ENCODE results near the gene CEACAM19. TPM values are rescaled to one million over a fixed set of nuclear protein-coding genes. Genes with fewer than 3 reads are reported as not detected.

The CEACAM19 gene
- total RNA-seq, 4 donors from 2014 or later, result 0.82 to 5.2 (median 3.5) TPM

GRCh38 chr19:44662691-44663385, 8.4 kb upstream of the CEACAM19 start:
- Histone ChIP-seq H3K4me1 (no peaks in the 10 kb centered on the region), H3K27me3 (no peaks in the 10 kb centered on the region), H3K9me3 (no peaks in the 10 kb centered on the region), H3K4me3 (no peak overlapping the region), H3K27ac (no peak overlapping the region), H3K36me3 (peaks cover 0 to 59% of the 10 kb centered on the region in 2 donors)
- TF ChIP-seq CTCF (IDR thresholded peaks at IDR 0.05) (no peak), POLR2AphosphoS5 (IDR thresholded peaks at IDR 0.05) (no peak), POLR2A (IDR thresholded peaks at IDR 0.05) (no peak), EP300 (IDR thresholded peaks at IDR 0.05) (no peak)
- WGBS, 2 donors (ENCODE audit: low coverage in 1 of 2), result 46 to 57% methylated on average over 4 to 5 of the region's 7 CpGs
- ATAC-seq, result no peak

DNA sequence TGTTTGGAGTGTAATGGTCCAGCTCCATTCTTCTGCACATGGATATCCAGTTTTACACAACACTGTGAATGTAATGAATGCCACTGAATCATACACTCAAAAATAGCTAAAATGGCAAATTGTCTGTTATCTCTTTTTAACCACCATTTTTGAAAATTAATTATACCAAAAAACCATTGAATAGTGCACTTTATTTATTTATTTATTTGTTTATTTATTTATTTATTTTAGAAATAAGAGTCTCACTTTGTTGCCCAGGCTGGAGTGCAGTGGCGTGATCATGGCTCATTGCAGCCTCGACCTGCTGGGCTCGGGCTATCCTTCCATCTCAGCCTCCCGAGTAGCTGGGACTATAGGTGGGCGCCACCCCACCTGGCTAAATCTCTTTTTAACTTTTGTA, 7.3 kb upstream of the CEACAM19 start:
- peaks cover 0 to 48% of the 10 kb centered on the region in 2 donors for H3K36me3 ChIP-seq
- H3K9me3 ChIP-seq, result no peaks in the 10 kb centered on the region
- no peaks in the 10 kb centered on the region for H3K27me3 ChIP-seq
- no peaks in the 10 kb centered on the region for H3K4me1 ChIP-seq
- H3K27ac ChIP-seq, result no peak overlapping the region
- ATAC-seq, result no peak
- no peak overlapping the region for H3K4me3 ChIP-seq
- 93% methylated on average over 5 of the region's 5 CpGs; no CpG with 5 or more reads in 1 of the 2 donors for WGBS, 2 donors (ENCODE audit: low coverage in 1 of 2)
- TF ChIP-seq POLR2A (IDR thresholded peaks at IDR 0.05), result no peak
- TF ChIP-seq CTCF (IDR thresholded peaks at IDR 0.05), result no peak
- no peak for TF ChIP-seq POLR2AphosphoS5 (IDR thresholded peaks at IDR 0.05)
- no peak for TF ChIP-seq EP300 (IDR thresholded peaks at IDR 0.05)

- 90% methylated on average over 10 of the region's 10 CpGs; no CpG with 5 or more reads in 1 of the 2 donors for WGBS, 2 donors (ENCODE audit: low coverage in 1 of 2)
- no peak overlapping the region for H3K27ac ChIP-seq
- H3K36me3 ChIP-seq, result peaks cover 0 to 38% of the 10 kb centered on the region in 2 donors
- H3K27me3 ChIP-seq, result no peaks in the 10 kb centered on the region
- no peaks in the 10 kb centered on the region for H3K9me3 ChIP-seq
- no peaks in the 10 kb centered on the region for H3K4me1 ChIP-seq
- TF ChIP-seq POLR2A (IDR thresholded peaks at IDR 0.05) (no peak), POLR2AphosphoS5 (IDR thresholded peaks at IDR 0.05) (no peak), CTCF (IDR thresholded peaks at IDR 0.05) (no peak), EP300 (IDR thresholded peaks at IDR 0.05) (no peak)
- no peak overlapping the region for H3K4me3 ChIP-seq
- no peak for ATAC-seq
These were observed 6.3 kb upstream of the CEACAM19 start for GRCh38 chr19:44664976-44665375.

DNA sequence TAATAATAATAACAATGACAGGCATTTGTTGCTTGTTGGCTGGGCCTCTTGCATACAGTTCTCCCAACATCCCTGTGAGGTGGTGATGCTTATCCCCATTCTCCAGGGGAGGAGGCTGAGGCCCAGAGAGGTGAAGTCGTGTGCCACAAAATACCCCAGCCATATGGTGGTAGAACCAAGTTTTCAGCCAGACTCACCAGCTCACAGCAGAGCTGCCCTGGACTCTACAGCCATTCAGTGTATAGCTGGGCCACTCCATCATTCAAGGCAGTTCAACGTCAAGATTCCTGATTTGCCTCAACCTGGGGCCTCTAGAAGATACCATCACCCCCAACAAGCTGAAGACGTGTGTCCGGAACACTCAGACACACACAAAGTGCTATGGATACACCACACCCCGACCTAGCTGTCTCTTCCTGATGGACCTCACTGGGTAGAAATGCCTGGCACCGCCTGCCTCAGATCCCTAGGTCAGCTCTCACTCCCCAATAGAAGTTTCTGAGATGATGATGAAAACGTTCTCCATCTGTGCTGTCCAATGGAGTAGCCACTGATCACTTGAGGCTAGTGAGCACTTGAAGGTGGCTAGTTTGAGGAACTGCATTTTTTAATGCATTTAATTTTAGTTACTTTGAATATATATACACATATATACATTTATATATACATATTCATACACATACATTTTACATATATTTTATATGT, 4.3 kb upstream of the CEACAM19 start:
- WGBS, 2 donors (ENCODE audit: low coverage in 1 of 2), result 58 to 76% methylated on average over 2 to 4 of the region's 7 CpGs
- no peaks in the 10 kb centered on the region for H3K27me3 ChIP-seq
- H3K9me3 ChIP-seq, result no peaks in the 10 kb centered on the region
- H3K36me3 ChIP-seq, result peaks cover 0 to 18% of the 10 kb centered on the region in 2 donors
- H3K27ac ChIP-seq, result no peak overlapping the region
- no peak for ATAC-seq
- TF ChIP-seq EP300 (IDR thresholded peaks at IDR 0.05) (no peak), CTCF (IDR thresholded peaks at IDR 0.05) (no peak), POLR2AphosphoS5 (IDR thresholded peaks at IDR 0.05) (no peak), POLR2A (IDR thresholded peaks at IDR 0.05) (no peak)
- H3K4me3 ChIP-seq, result no peak overlapping the region
- no peaks in the 10 kb centered on the region for H3K4me1 ChIP-seq

Data from gastroesophageal sphincter (tissue), 4 donors.